GM12878 (cell line): Measurements from ENCODE around the gene PITPNC1. TPM values are rescaled to one million over a fixed set of nuclear protein-coding genes. Genes with fewer than 3 reads are reported as not detected.

Source experiments
- ATAC-seq: fragments of 200-7000 bp; cut with Tn5 transposase; 3 replicates; pipeline ENCODE4 v1.9.1; 2020; ENCODE audit warnings: mild to moderate bottlenecking, moderate library complexity
- BruUV-seq: library from RNA; stranded (reverse); fragments of 400-500 nt; replicated peaks from 2 replicates; lab custom pipeline; 2021; lab: Mats Ljungman, UMichigan
- CTCF ChIA-PET: fragments of 300-600 bp; sonication (Branson Sonifier 250); formaldehyde crosslinking; extraction: SDS; loops from one replicate; lab custom pipeline; 2021; ENCODE audit warnings: inconsistent platforms; lab: Yijun Ruan, JAX
- POLR2A ChIA-PET: fragments of 350-600 bp; formaldehyde crosslinking; extraction: SDS; loops from one replicate; lab custom pipeline; 2021; ENCODE audit warnings: inconsistent platforms; lab: Charles Lee
- RAD21 ChIA-PET: fragments of 300-600 bp; sonication (Branson Sonifier 250); formaldehyde crosslinking; loops from one replicate; lab custom pipeline; 2023; ENCODE audit warnings: antibody characterized with exemption; ENCODE audit not compliant: unreplicated experiment; lab: Charles Lee
- SMC1A ChIA-PET: fragments of 300-600 bp; sonication (Branson Sonifier 250); formaldehyde crosslinking; loops from one replicate; lab custom pipeline; 2023; ENCODE audit not compliant: unreplicated experiment, uncharacterized antibody; lab: Charles Lee
- DNase-seq: peaks from one replicate; pipeline ENCODE4 v3.0.0-alpha.2; 2011; ENCODE audit warnings: low read depth, low spot score
- FAIRE-seq: peaks from 3 replicates; lab custom pipeline; 2011; peaks lifted over from hg19 to GRCh38; lab: Jason Lieb, UNC
- H2AFZ ChIP-seq: 2 replicates; pipeline ENCODE4 v1.6.0; 2011; ENCODE audit warnings: low read depth, low read length, control low read depth; ENCODE audit not compliant: control insufficient read depth
- H3K27ac ChIP-seq: 2 replicates; pipeline ENCODE4 v1.5.1; 2011; ENCODE audit warnings: control low read depth; ENCODE audit not compliant: control insufficient read depth, insufficient read depth
- H3K27me3 ChIP-seq, 2 experiments: replicated peaks in 1 of 2; 2 replicates each; pipeline versions ENCODE4 v1.6.0 to v1.6.1; 2011; ENCODE audit warnings: low read length in 1 of 2; ENCODE audit not compliant: control insufficient read depth in 2 of 2, insufficient read depth in 2 of 2
- H3K36me3 ChIP-seq, 2 experiments: 2 replicates each; pipeline ENCODE4 v1.5.1; 2011; ENCODE audit warnings: low read length in 1 of 2; ENCODE audit not compliant: control insufficient read depth in 2 of 2, insufficient read depth in 2 of 2
- H3K4me1 ChIP-seq: 2 replicates; pipeline ENCODE4 v1.6.1; 2011; ENCODE audit warnings: mild to moderate bottlenecking, low read length, moderate library complexity, mixed read lengths; ENCODE audit not compliant: control insufficient read depth, insufficient read depth
- H3K4me2 ChIP-seq: 2 replicates; pipeline ENCODE4 v1.6.0; 2011; ENCODE audit warnings: control low read depth; ENCODE audit not compliant: control insufficient read depth, insufficient read depth
- H3K4me3 ChIP-seq: fragments of 200-600 bp; sonication (generic); 2 replicates; pipeline ENCODE4 v1.5.1; 2016
- H3K79me2 ChIP-seq: 2 replicates; pipeline ENCODE4 v1.6.0; 2011; ENCODE audit warnings: low read length; ENCODE audit not compliant: control insufficient read depth, insufficient read depth
- H3K9ac ChIP-seq: 2 replicates; pipeline ENCODE4 v1.8.0; 2011; ENCODE audit warnings: low read length, control low read depth, mixed read lengths; ENCODE audit not compliant: control insufficient read depth, insufficient read depth
- H3K9me3 ChIP-seq: replicated peaks from 3 replicates; pipeline ENCODE4 v1.5.1; 2011; ENCODE audit warnings: mild to moderate bottlenecking, low read length; ENCODE audit not compliant: control insufficient read depth, insufficient read depth
- H4K20me1 ChIP-seq: 2 replicates; pipeline ENCODE4 v1.6.0; 2011; ENCODE audit not compliant: control insufficient read depth, insufficient read depth
- ATF7 ChIP-seq: fragments of 450-650 bp; IDR thresholded peaks from 2 replicates; pipeline ENCODE4 v1.6.1; 2016; ENCODE audit warnings: low read depth, mild to moderate bottlenecking
- BRCA1 ChIP-seq: IDR thresholded peaks from 2 replicates; pipeline ENCODE4 v1.6.1; 2011; ENCODE audit warnings: low read depth, low read length, improper control_type of control experiment
- EED ChIP-seq: sonication (generic); IDR thresholded peaks from 2 replicates; pipeline ENCODE4 v1.6.1; 2016; ENCODE audit warnings: antibody characterized with exemption, low read depth
- ETV6 ChIP-seq, 2 experiments: fragments of 450-650 bp in 1 of 2; IDR thresholded peaks in 1 of 2; conservative IDR thresholded peaks in 1 of 2; 2 replicates each; pipeline ENCODE4 v1.6.1; 2014; ENCODE audit warnings: antibody characterized with exemption in 1 of 2, borderline replicate concordance in 1 of 2, low read depth in 1 of 2, mild to moderate bottlenecking in 1 of 2, moderate library complexity in 1 of 2
- EZH2 ChIP-seq: IDR thresholded peaks from 2 replicates; pipeline ENCODE4 v1.6.1; 2012; ENCODE audit warnings: low read depth, mild to moderate bottlenecking, control low read depth, inconsistent platforms, low read length, borderline replicate concordance; ENCODE audit not compliant: control insufficient read depth
- FOXM1 ChIP-seq: IDR thresholded peaks from 2 replicates; pipeline ENCODE4 v1.6.1; 2012; ENCODE audit warnings: low read depth, mild to moderate bottlenecking, inconsistent platforms, low read length, moderate library complexity
- GATAD2B ChIP-seq: fragments of 450-650 bp; conservative IDR thresholded peaks from 2 replicates; pipeline ENCODE4 v1.6.1; 2017; ENCODE audit warnings: low read depth, mild to moderate bottlenecking, moderate library complexity
- HCFC1 ChIP-seq: fragments of 150-350 bp; IDR thresholded peaks from 2 replicates; pipeline ENCODE4 v1.6.1; 2014; ENCODE audit warnings: low read length
- HDAC6 ChIP-seq: fragments of 200-600 bp; sonication (generic); IDR thresholded peaks from one replicate; pipeline ENCODE4 v1.8.0; 2017; ENCODE audit warnings: antibody characterized with exemption; ENCODE audit not compliant: unreplicated experiment
- NFYA ChIP-seq: IDR thresholded peaks from 2 replicates; pipeline ENCODE4 v1.6.1; 2011; ENCODE audit warnings: low read depth, mild to moderate bottlenecking, low read length, improper control_type of control experiment, borderline replicate concordance
- POU2F2 ChIP-seq: IDR thresholded peaks from 3 replicates; pipeline ENCODE4 v1.6.1; 2011; ENCODE audit warnings: low read depth, mild to moderate bottlenecking, low read length, borderline replicate concordance
- RELA ChIP-seq: fragments of 450-650 bp; IDR thresholded peaks from 2 replicates; pipeline ENCODE4 v1.8.0; 2014; ENCODE audit warnings: borderline replicate concordance; ENCODE audit not compliant: partially characterized antibody
- SIN3A ChIP-seq: IDR thresholded peaks from 2 replicates; pipeline ENCODE4 v1.6.1; 2012; ENCODE audit warnings: low read depth, low read length, improper control_type of control experiment
- SPI1 ChIP-seq: IDR thresholded peaks from 2 replicates; pipeline ENCODE4 v1.6.1; 2011; ENCODE audit warnings: low read depth, mild to moderate bottlenecking, low read length, moderate library complexity, borderline replicate concordance; ENCODE audit not compliant: insufficient read depth
- TAF1 ChIP-seq: IDR thresholded peaks from 2 replicates; pipeline ENCODE4 v1.6.1; 2011; ENCODE audit warnings: mild to moderate bottlenecking, low read depth, low read length, borderline replicate concordance
- ZNF207 ChIP-seq: fragments of 450-650 bp; IDR thresholded peaks from 2 replicates; pipeline ENCODE4 v1.6.1; 2014; ENCODE audit warnings: antibody characterized with exemption, mild to moderate bottlenecking, borderline replicate concordance
- WGBS: methylation state at CpG from one replicate; pipeline ENCODE4 v1.1.6; 2016; ENCODE audit warnings: low lambda C conversion rate; ENCODE audit not compliant: insufficient replicate concordance, insufficient coverage; ENCODE audit errors: missing lambda C conversion rate; 5-methylcytosine and 5-hydroxymethylcytosine counted together
- in situ Hi-C: fragments of 300-500 bp; cut with MboI; formaldehyde crosslinking; loops from 9 replicates; pipeline ENCODE4 v1.14.3; 2018; ENCODE audit warnings: mixed read lengths
- intact Hi-C: fragments of 100-400 bp; cut with micrococcal nuclease; formaldehyde crosslinking; loops from one replicate; pipeline ENCODE4 v1.14.2; 2022; ENCODE audit not compliant: unreplicated experiment
- polyA plus RNA-seq, 11 experiments: library from polyadenylated mRNA; depleted of rRNA in 4 of 11; unstranded in 6 of 11; stranded (reverse) in 5 of 11; fragments of >200 nt; fragmentation: Nextera tagmentation in 4 of 11; fragmentation: Illumina TruSeq in 1 of 11; extraction: Ambion mirVana in 4 of 11; extraction: Trizol in 1 of 11; gene quantifications; 1 replicate in 1 of 11; 2 replicates in 10 of 11; pipeline versions ENCODE4 v1.2.1 to v1.2.3, GENCODE V29; 2011 to 2016; ENCODE audit warnings: inconsistent platforms in 2 of 11, missing spikeins in 2 of 11, low read depth in 1 of 11
- total RNA-seq, 4 experiments: library from RNA; depleted of rRNA in 3 of 4; stranded (reverse); fragments of >200 nt in 3 of 4; fragmentation: Illumina TruSeq in 1 of 4; extraction: Trizol in 1 of 4; gene quantifications; 2 replicates each; pipeline versions ENCODE4 v1.2.1 to v1.2.3, GENCODE V29; 2013 to 2021
- TF ChIP-seq, protein P1 (sequence below): fragments of 450-650 bp; IDR thresholded peaks from 2 replicates; pipeline ENCODE4 v1.6.1; 2017; ENCODE audit warnings: mild to moderate bottlenecking, low read depth, inconsistent platforms; ENCODE audit not compliant: poor library complexity, severe bottlenecking
- TF ChIP-seq, protein P2 (sequence below): fragments of 450-650 bp; IDR thresholded peaks from 2 replicates; pipeline ENCODE4 v1.6.1; 2017; ENCODE audit warnings: borderline replicate concordance
- TF ChIP-seq, protein P3 (sequence below): fragments of 450-650 bp; conservative IDR thresholded peaks from 2 replicates; pipeline ENCODE4 v1.6.1; 2017; ENCODE audit warnings: mild to moderate bottlenecking, moderate library complexity

Gene PITPNC1
- total and polyA plus RNA-seq, 10 of the 15 experiments (the other 5 are each of a cell fraction or from before 2014, with no cell fraction given), result 12.2 to 62.4 (median 47.3) TPM

DNA sequence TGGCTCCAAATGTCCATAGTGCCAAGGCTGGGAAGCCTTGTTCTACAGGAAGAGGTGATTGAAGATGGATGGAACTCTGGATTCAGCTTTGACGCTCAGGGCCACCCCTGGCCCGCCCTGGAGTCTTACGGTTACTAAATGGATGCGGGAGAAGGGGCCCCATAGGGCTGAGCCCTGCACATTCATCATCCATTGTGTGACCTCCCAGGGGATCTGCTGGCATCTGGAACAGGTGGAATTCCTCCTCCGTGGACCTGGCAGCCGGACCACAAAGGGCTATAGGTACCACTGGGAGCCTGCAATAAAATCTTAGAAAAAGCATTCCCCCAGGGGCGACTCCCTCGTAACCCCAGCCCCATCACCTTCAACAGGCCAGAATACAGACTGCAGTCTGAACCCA, 259.2 kb downstream of the PITPNC1 start:
- WGBS, result 63% methylated on average over 8 of the region's 8 CpGs
- TF ChIP-seq POU2F2, result no peak
- TF ChIP-seq, protein P1, sequence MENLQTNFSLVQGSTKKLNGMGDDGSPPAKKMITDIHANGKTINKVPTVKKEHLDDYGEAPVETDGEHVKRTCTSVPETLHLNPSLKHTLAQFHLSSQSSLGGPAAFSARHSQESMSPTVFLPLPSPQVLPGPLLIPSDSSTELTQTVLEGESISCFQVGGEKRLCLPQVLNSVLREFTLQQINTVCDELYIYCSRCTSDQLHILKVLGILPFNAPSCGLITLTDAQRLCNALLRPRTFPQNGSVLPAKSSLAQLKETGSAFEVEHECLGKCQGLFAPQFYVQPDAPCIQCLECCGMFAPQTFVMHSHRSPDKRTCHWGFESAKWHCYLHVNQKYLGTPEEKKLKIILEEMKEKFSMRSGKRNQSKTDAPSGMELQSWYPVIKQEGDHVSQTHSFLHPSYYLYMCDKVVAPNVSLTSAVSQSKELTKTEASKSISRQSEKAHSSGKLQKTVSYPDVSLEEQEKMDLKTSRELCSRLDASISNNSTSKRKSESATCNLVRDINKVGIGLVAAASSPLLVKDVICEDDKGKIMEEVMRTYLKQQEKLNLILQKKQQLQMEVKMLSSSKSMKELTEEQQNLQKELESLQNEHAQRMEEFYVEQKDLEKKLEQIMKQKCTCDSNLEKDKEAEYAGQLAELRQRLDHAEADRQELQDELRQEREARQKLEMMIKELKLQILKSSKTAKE, result no peak
- TF ChIP-seq TAF1, result no peak
- TF ChIP-seq, protein P2, sequence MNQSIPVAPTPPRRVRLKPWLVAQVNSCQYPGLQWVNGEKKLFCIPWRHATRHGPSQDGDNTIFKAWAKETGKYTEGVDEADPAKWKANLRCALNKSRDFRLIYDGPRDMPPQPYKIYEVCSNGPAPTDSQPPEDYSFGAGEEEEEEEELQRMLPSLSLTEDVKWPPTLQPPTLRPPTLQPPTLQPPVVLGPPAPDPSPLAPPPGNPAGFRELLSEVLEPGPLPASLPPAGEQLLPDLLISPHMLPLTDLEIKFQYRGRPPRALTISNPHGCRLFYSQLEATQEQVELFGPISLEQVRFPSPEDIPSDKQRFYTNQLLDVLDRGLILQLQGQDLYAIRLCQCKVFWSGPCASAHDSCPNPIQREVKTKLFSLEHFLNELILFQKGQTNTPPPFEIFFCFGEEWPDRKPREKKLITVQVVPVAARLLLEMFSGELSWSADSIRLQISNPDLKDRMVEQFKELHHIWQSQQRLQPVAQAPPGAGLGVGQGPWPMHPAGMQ, result no peak
- TF ChIP-seq ATF7, result no peak
- TF ChIP-seq EZH2, result no peak
- no peak for TF ChIP-seq GATAD2B
- no peak for TF ChIP-seq RELA
- TF ChIP-seq HDAC6, result no peak
- no peak for TF ChIP-seq SPI1
- no peak for TF ChIP-seq SIN3A
- TF ChIP-seq NFYA, result no peak
- no peak for TF ChIP-seq EED
- TF ChIP-seq, protein P3, sequence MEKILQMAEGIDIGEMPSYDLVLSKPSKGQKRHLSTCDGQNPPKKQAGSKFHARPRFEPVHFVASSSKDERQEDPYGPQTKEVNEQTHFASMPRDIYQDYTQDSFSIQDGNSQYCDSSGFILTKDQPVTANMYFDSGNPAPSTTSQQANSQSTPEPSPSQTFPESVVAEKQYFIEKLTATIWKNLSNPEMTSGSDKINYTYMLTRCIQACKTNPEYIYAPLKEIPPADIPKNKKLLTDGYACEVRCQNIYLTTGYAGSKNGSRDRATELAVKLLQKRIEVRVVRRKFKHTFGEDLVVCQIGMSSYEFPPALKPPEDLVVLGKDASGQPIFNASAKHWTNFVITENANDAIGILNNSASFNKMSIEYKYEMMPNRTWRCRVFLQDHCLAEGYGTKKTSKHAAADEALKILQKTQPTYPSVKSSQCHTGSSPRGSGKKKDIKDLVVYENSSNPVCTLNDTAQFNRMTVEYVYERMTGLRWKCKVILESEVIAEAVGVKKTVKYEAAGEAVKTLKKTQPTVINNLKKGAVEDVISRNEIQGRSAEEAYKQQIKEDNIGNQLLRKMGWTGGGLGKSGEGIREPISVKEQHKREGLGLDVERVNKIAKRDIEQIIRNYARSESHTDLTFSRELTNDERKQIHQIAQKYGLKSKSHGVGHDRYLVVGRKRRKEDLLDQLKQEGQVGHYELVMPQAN, result no peak
- no peak for TF ChIP-seq FOXM1
- no peak for TF ChIP-seq BRCA1
- no peak for TF ChIP-seq ZNF207
- no peak for TF ChIP-seq HCFC1
- TF ChIP-seq ETV6 (conservative IDR thresholded peaks at IDR 0.05 in 1 of 2, IDR thresholded peaks at IDR 0.05 in 1 of 2; ENCODE audit: borderline replicate concordance in 1 of 2, low read depth in 1 of 2), result no peak
- TF ChIP-seq, all 136 proteins: peak for 0
- CTCF ChIA-PET, result interaction anchor here (1.0 to 1.5 kb wide), 3 partner anchors 12 to 263 kb away, joined by 3 read pairs; no protein-coding TSS in a partner anchor
- intact Hi-C loops (no loop called here), in situ Hi-C loops (loop anchor here (25.0 kb wide), 1 partner anchor 924 kb away; no protein-coding TSS in a partner anchor)
- Histone ChIP-seq H3K9ac (no peak overlapping the region), H3K36me3 (peaks cover 12 to 17% of the 10 kb centered on the region in 2 experiments; a peak in 3 of 4 replicates), H3K4me1 (no peaks in the 10 kb centered on the region), H3K9me3 (no peaks in the 10 kb centered on the region), H3K79me2 (no peaks in the 10 kb centered on the region), H3K4me3 (no peak overlapping the region), H2AFZ (no peak overlapping the region), H3K27ac (no peak overlapping the region), H4K20me1 (no peaks in the 10 kb centered on the region), H3K27me3 (no peaks in the 10 kb centered on the region), H3K4me2 (no peak overlapping the region)
- DNase-seq, result no peak
- FAIRE-seq, result no peak
- no TSS peak for BruUV-seq
- POLR2A ChIA-PET, result interaction anchor here (0.5 kb wide), 1 partner anchor 29 kb away, joined by 4 read pairs; no protein-coding TSS in a partner anchor
- no peak for ATAC-seq
- SMC1A ChIA-PET, result interaction anchor here (2.0 kb wide), 1 partner anchor 10 kb away, joined by 5 read pairs; no protein-coding TSS in a partner anchor
- RAD21 ChIA-PET, result no interaction called here
